ENCODE results near the gene KIF26A.

GRCh38 chr14:104100171-104101085 lies 38.0 kb upstream of the KIF26A start:
- TF ChIP-seq CTCF (IDR thresholded peaks at IDR 0.05; ENCODE audit: poor library complexity) = no peak
- TF ChIP-seq EZH2phosphoT487 (IDR thresholded peaks at IDR 0.05; ENCODE audit: low read depth, severe bottlenecking, unreplicated experiment) = no peak
- no peak for TF ChIP-seq EZH2 (IDR thresholded peaks at IDR 0.05; ENCODE audit: borderline replicate concordance)

Data from hepatocyte (in vitro differentiated cells).